ENCODE results near the gene EML2.

EML2 gene

DNA sequence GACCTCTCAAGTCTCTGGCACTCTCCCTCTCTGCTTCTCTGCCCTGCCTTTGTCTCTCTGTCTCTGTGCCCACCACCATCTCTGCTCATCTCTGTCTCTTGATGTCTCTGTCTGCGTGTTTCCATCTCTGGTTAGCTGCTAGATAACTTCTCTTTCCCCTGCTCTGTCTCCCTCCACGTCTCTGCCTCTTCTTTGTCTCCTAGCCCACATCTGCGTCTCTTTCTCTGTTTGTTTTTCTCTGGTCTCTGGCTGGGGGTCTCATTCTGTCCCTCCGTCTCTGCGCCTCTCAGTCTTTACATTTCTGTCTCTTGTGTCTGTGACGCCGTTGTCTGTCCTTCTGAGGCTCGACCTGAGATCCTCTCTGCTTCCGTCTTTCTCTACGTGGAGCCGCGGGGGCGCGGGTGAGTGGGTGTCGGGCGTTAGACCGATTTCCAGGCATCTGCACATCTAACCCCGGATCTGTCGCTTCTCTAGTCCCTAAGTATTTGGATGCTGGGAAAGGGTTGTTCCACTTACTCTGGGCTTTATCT lies 29.2 kb upstream of the EML2 start:
- no peak overlapping the region for H3K27ac ChIP-seq (ENCODE audit: low read length)

DNA sequence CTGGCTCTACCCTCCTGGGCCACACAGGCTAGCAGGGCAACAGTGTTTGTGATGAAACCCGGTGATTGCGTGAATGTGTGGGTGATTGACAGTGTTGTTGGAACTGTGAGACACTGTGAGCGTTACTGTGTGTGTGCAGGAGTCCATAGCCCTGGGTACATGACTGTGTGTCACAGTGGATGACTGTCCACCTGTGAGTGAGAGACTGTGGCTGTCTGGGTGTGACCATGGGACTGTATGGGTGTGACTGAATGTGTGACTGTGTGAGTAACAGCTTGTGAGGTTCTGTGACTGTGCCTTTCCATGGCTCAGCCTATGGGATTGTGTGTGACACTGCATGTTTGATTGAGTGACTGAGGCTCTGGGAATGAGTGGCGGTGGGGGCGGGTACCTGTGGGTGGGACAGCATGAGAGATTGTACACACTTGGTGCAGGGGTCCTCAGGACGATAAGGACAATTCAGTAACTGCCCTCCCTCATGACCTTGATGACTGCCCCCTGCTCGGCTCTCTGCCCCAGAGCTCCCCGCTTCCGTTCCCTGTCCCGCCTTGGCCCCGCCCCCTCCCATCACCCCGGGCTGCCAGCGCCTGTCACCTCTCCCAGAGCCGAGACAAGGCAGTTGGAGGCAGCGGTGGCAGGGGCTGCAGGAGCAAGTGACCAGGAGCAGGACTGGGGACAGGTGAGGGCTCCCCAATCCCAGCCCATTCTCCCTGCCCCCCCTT lies 28.6 kb upstream of the EML2 start, which contains the start of gene GIPR:
Gene GIPR (plus strand): TSS at position 602 of the 722 bp plus-strand sequence. CDS start 1,300 bp downstream, outside the sequence.
- H3K9ac ChIP-seq (ENCODE audit: low read length): no peak within 1 kb of the TSS
- no peak within 1 kb of the TSS for H3K27ac ChIP-seq (ENCODE audit: low read length)
- H3K36me3 ChIP-seq (ENCODE audit: control insufficient read depth, low read depth, low read length): no peaks in the 10 kb centered on the region
- peaks cover 53% of the 10 kb centered on the region for H3K27me3 ChIP-seq (ENCODE audit: control insufficient read depth, insufficient read depth, low read length)
- H3K4me3 ChIP-seq (ENCODE audit: low read length): peak within 1 kb of the TSS; percentile 42
- H3K4me1 ChIP-seq (ENCODE audit: control insufficient read depth, low read depth, low read length): peaks cover 7% of the 10 kb centered on the region
- no peaks in the 10 kb centered on the region for H3K9me3 ChIP-seq (ENCODE audit: control insufficient read depth, low read depth, low read length)

More for the DNA sequence above, 29.2 kb upstream of the EML2 start:
- Histone ChIP-seq H3K36me3 (ENCODE audit: control insufficient read depth, low read depth, low read length) (no peaks in the 10 kb centered on the region), H3K27me3 (ENCODE audit: control insufficient read depth, insufficient read depth, low read length) (peaks cover 53% of the 10 kb centered on the region), H3K4me3 (ENCODE audit: low read length) (peak overlapping the region; percentile 42), H3K9ac (ENCODE audit: low read length) (no peak overlapping the region), H3K9me3 (ENCODE audit: control insufficient read depth, low read depth, low read length) (no peaks in the 10 kb centered on the region), H3K4me1 (ENCODE audit: control insufficient read depth, low read depth, low read length) (peaks cover 7% of the 10 kb centered on the region)

GRCh38 chr19:45664575-45664974 lies 25.4 kb upstream of the EML2 start:
- no peak overlapping the region for H3K27ac ChIP-seq (ENCODE audit: low read length)
- H3K9me3 ChIP-seq (ENCODE audit: control insufficient read depth, low read depth, low read length): no peaks in the 10 kb centered on the region
- no peak overlapping the region for H3K4me3 ChIP-seq (ENCODE audit: low read length)
- H3K27me3 ChIP-seq (ENCODE audit: control insufficient read depth, insufficient read depth, low read length): peaks cover 25% of the 10 kb centered on the region
- no peaks in the 10 kb centered on the region for H3K36me3 ChIP-seq (ENCODE audit: control insufficient read depth, low read depth, low read length)
- no peak overlapping the region for H3K9ac ChIP-seq (ENCODE audit: low read length)
- peaks cover 7% of the 10 kb centered on the region for H3K4me1 ChIP-seq (ENCODE audit: control insufficient read depth, low read depth, low read length)

DNA sequence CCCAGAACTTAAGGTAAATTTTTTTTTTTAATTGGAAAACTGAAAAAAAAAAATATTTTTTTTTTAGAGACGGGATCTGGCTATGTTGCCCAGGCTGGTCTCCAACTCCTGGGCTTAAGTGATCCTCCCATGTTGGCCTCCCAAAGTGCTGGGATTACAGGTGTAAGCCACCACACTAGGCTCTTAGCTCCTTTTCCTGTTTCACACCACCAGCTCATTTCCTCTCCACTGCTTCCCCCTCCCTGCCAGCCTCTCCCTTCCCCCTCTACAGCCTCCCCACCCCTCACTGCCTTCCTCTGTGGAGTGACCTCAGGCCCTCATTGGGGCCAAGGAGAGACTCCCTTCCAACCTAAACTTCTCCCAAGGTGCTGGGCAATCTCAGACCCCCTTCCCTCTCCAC lies 24.6 kb upstream of the EML2 start:
- no peak overlapping the region for H3K4me3 ChIP-seq (ENCODE audit: low read length)
- H3K27ac ChIP-seq (ENCODE audit: low read length): no peak overlapping the region
- peaks cover 4% of the 10 kb centered on the region for H3K4me1 ChIP-seq (ENCODE audit: control insufficient read depth, low read depth, low read length)
- H3K9ac ChIP-seq (ENCODE audit: low read length): no peak overlapping the region
- peaks cover 17% of the 10 kb centered on the region for H3K27me3 ChIP-seq (ENCODE audit: control insufficient read depth, insufficient read depth, low read length)
- no peaks in the 10 kb centered on the region for H3K36me3 ChIP-seq (ENCODE audit: control insufficient read depth, low read depth, low read length)
- no peaks in the 10 kb centered on the region for H3K9me3 ChIP-seq (ENCODE audit: control insufficient read depth, low read depth, low read length)

GRCh38 chr19:45660636-45661035 lies 21.4 kb upstream of the EML2 start:
- no peak overlapping the region for H3K9ac ChIP-seq (ENCODE audit: low read length)
- H3K27ac ChIP-seq (ENCODE audit: low read length): no peak overlapping the region
- H3K27me3 ChIP-seq (ENCODE audit: control insufficient read depth, insufficient read depth, low read length): no peaks in the 10 kb centered on the region
- no peak overlapping the region for H3K4me3 ChIP-seq (ENCODE audit: low read length)
- no peaks in the 10 kb centered on the region for H3K36me3 ChIP-seq (ENCODE audit: control insufficient read depth, low read depth, low read length)
- H3K4me1 ChIP-seq (ENCODE audit: control insufficient read depth, low read depth, low read length): no peaks in the 10 kb centered on the region
- no peaks in the 10 kb centered on the region for H3K9me3 ChIP-seq (ENCODE audit: control insufficient read depth, low read depth, low read length)

GRCh38 chr19:45659096-45659729 lies 20.0 kb upstream of the EML2 start:
- no peaks in the 10 kb centered on the region for H3K36me3 ChIP-seq (ENCODE audit: control insufficient read depth, low read depth, low read length)
- H3K4me1 ChIP-seq (ENCODE audit: control insufficient read depth, low read depth, low read length): no peaks in the 10 kb centered on the region
- no peak overlapping the region for H3K27ac ChIP-seq (ENCODE audit: low read length)
- H3K4me3 ChIP-seq (ENCODE audit: low read length): no peak overlapping the region
- no peak overlapping the region for H3K9ac ChIP-seq (ENCODE audit: low read length)
- H3K27me3 ChIP-seq (ENCODE audit: control insufficient read depth, insufficient read depth, low read length): no peaks in the 10 kb centered on the region
- H3K9me3 ChIP-seq (ENCODE audit: control insufficient read depth, low read depth, low read length): no peaks in the 10 kb centered on the region

- H3K27ac ChIP-seq (ENCODE audit: low read length): no peak overlapping the region
- no peaks in the 10 kb centered on the region for H3K36me3 ChIP-seq (ENCODE audit: control insufficient read depth, low read depth, low read length)
- no peaks in the 10 kb centered on the region for H3K4me1 ChIP-seq (ENCODE audit: control insufficient read depth, low read depth, low read length)
- no peaks in the 10 kb centered on the region for H3K27me3 ChIP-seq (ENCODE audit: control insufficient read depth, insufficient read depth, low read length)
- no peaks in the 10 kb centered on the region for H3K9me3 ChIP-seq (ENCODE audit: control insufficient read depth, low read depth, low read length)
- no peak overlapping the region for H3K9ac ChIP-seq (ENCODE audit: low read length)
- no peak overlapping the region for H3K4me3 ChIP-seq (ENCODE audit: low read length)
Observed at GRCh38 chr19:45657520-45658167, 18.4 kb upstream of the EML2 start.

GRCh38 chr19:45655073-45655472 lies 15.9 kb upstream of the EML2 start:
- Histone ChIP-seq H3K36me3 (ENCODE audit: control insufficient read depth, low read depth, low read length) (no peaks in the 10 kb centered on the region), H3K4me1 (ENCODE audit: control insufficient read depth, low read depth, low read length) (no peaks in the 10 kb centered on the region), H3K9me3 (ENCODE audit: control insufficient read depth, low read depth, low read length) (no peaks in the 10 kb centered on the region), H3K27ac (ENCODE audit: low read length) (no peak overlapping the region), H3K9ac (ENCODE audit: low read length) (no peak overlapping the region), H3K4me3 (ENCODE audit: low read length) (no peak overlapping the region), H3K27me3 (ENCODE audit: control insufficient read depth, insufficient read depth, low read length) (no peaks in the 10 kb centered on the region)

GRCh38 chr19:45653634-45654033 lies 14.4 kb upstream of the EML2 start:
- Histone ChIP-seq H3K9ac (ENCODE audit: low read length) (no peak overlapping the region), H3K36me3 (ENCODE audit: control insufficient read depth, low read depth, low read length) (no peaks in the 10 kb centered on the region), H3K27me3 (ENCODE audit: control insufficient read depth, insufficient read depth, low read length) (no peaks in the 10 kb centered on the region), H3K27ac (ENCODE audit: low read length) (no peak overlapping the region), H3K9me3 (ENCODE audit: control insufficient read depth, low read depth, low read length) (no peaks in the 10 kb centered on the region), H3K4me1 (ENCODE audit: control insufficient read depth, low read depth, low read length) (no peaks in the 10 kb centered on the region), H3K4me3 (ENCODE audit: low read length) (no peak overlapping the region)

- H3K4me1 ChIP-seq (ENCODE audit: control insufficient read depth, low read depth, low read length): no peaks in the 10 kb centered on the region
- H3K27ac ChIP-seq (ENCODE audit: low read length): no peak overlapping the region
- H3K4me3 ChIP-seq (ENCODE audit: low read length): no peak overlapping the region
- H3K9me3 ChIP-seq (ENCODE audit: control insufficient read depth, low read depth, low read length): no peaks in the 10 kb centered on the region
- no peaks in the 10 kb centered on the region for H3K36me3 ChIP-seq (ENCODE audit: control insufficient read depth, low read depth, low read length)
- H3K9ac ChIP-seq (ENCODE audit: low read length): no peak overlapping the region
- no peaks in the 10 kb centered on the region for H3K27me3 ChIP-seq (ENCODE audit: control insufficient read depth, insufficient read depth, low read length)
Observed at GRCh38 chr19:45650722-45651121, 11.5 kb upstream of the EML2 start.

GRCh38 chr19:45646345-45646698 lies 7.1 kb upstream of the EML2 start:
- Histone ChIP-seq H3K27ac (ENCODE audit: low read length) (no peak overlapping the region), H3K36me3 (ENCODE audit: control insufficient read depth, low read depth, low read length) (no peaks in the 10 kb centered on the region), H3K9me3 (ENCODE audit: control insufficient read depth, low read depth, low read length) (no peaks in the 10 kb centered on the region), H3K4me3 (ENCODE audit: low read length) (peak overlapping the region; percentile 63), H3K9ac (ENCODE audit: low read length) (no peak overlapping the region), H3K27me3 (ENCODE audit: control insufficient read depth, insufficient read depth, low read length) (peaks cover 23% of the 10 kb centered on the region), H3K4me1 (ENCODE audit: control insufficient read depth, low read depth, low read length) (peaks cover 10% of the 10 kb centered on the region)
